Measurements from ENCODE around the gene NSRP1.

DNA sequence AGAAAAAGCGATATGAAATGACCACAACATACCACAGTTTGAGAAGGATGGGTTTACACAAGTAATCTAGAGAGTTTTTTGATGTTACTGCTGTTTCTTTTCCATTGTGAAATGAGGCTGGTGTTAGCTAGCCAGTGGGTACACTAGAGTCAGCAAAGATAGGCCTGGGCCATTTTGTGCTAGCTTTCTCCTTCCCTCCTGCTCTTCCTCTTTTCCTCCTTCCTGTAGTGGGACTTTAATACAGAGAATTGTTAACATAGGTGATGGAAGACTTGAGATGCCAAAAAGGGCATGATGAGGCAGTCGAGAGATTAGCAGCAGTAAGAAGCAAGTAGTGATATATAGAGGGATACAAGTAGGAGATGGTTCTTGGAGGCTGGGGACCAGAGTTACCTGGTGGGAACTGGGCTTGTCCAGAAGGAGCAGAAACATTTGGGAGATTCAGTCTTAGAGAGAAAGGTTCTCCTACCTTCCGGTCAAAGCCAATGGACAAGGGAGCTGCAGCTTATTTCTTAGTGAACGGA lies 7.7 kb downstream of the NSRP1 start:
- TF ChIP-seq ZNF777 (CRISPR knock-in tag; IDR thresholded peaks at IDR 0.05) (no peak), ZBTB43 (CRISPR knock-in tag; conservative IDR thresholded peaks at IDR 0.05) (no peak), NFIC (IDR thresholded peaks at IDR 0.05; ENCODE audit: low read length) (no peak), REST (IDR thresholded peaks at IDR 0.05; ENCODE audit: borderline replicate concordance in 1 of 2, low read depth in 1 of 2, low read length in 2 of 2) (no peak), YEATS4 (CRISPR knock-in tag; IDR thresholded peaks at IDR 0.05; ENCODE audit: borderline replicate concordance) (no peak)

Data from HepG2 (cell line).